GM18502 (cell line): Measurements from ENCODE around the gene VPS4B.
"Not testable (repeated sequence)": the region's sequence is repeated elsewhere in the genome, so short reads cannot be mapped to it uniquely, and the experiment has no call there.

Experiments
- ATAC-seq: cut with Tn5 transposase; IDR thresholded peaks from one replicate; pipeline ENCODE4 v1.9.1; 2021; ENCODE audit warnings: mild to moderate bottlenecking; ENCODE audit not compliant: unreplicated experiment, poor library complexity

The VPS4B gene

GRCh38 chr18:63376538-63376937 is 45.7 kb downstream of the VPS4B start:
- ATAC-seq = no peak

- ATAC-seq = no peak
Measured at GRCh38 chr18:63374540-63374939, 47.7 kb downstream of the VPS4B start.

GRCh38 chr18:63373161-63373560 is 49.1 kb downstream of the VPS4B start:
- ATAC-seq = no peak

- ATAC-seq = no peak
Measured at GRCh38 chr18:63368611-63369010, 53.7 kb downstream of the VPS4B start.

- ATAC-seq = peak; percentile 90
Measured at GRCh38 chr18:63367053-63367953, 55.0 kb downstream of the VPS4B start, which contains the start of gene KDSR. Gene KDSR, minus strand, starts transcription at chr18:63367206. Its CDS starts 88 bp downstream, at chr18:63367118.

GRCh38 chr18:63366213-63367052 is 55.8 kb downstream of the VPS4B start:
- peak; percentile 34 for ATAC-seq

- no peak for ATAC-seq
Measured at GRCh38 chr18:63365876-63366212, 56.4 kb downstream of the VPS4B start.

- ATAC-seq = no peak
Measured at GRCh38 chr18:63363951-63364350, 58.3 kb downstream of the VPS4B start.

GRCh38 chr18:63363420-63363819 is 58.9 kb downstream of the VPS4B start:
- ATAC-seq = not testable (repeated sequence)

- ATAC-seq = no peak
Measured at GRCh38 chr18:63356272-63356896, 65.9 kb downstream of the VPS4B start.

- no peak for ATAC-seq
Measured at GRCh38 chr18:63350230-63350629, 72.0 kb downstream of the VPS4B start.

GRCh38 chr18:63348508-63349136 is 73.7 kb downstream of the VPS4B start:
- no peak for ATAC-seq

- ATAC-seq = no peak
Measured at GRCh38 chr18:63346480-63347183, 75.6 kb downstream of the VPS4B start.

GRCh38 chr18:63346031-63346430 is 76.2 kb downstream of the VPS4B start:
- ATAC-seq = no peak

GRCh38 chr18:63344918-63345317 is 77.4 kb downstream of the VPS4B start:
- no peak for ATAC-seq

- ATAC-seq = no peak
Measured at GRCh38 chr18:63344263-63344662, 78.0 kb downstream of the VPS4B start.

- peak; percentile 69 for ATAC-seq
Measured at GRCh38 chr18:63342206-63342605, 80.1 kb downstream of the VPS4B start.

- no peak for ATAC-seq
Measured at GRCh38 chr18:63339920-63340484, 82.3 kb downstream of the VPS4B start.
